GM18499 (cell line): ENCODE data around the gene ST7L.

Source experiments
- ATAC-seq: cut with Tn5 transposase; IDR thresholded peaks from one replicate; pipeline ENCODE4 v1.9.1; 2021; ENCODE audit warnings: moderate number of reproducible peaks; ENCODE audit not compliant: insufficient read depth, unreplicated experiment

ST7L gene

DNA sequence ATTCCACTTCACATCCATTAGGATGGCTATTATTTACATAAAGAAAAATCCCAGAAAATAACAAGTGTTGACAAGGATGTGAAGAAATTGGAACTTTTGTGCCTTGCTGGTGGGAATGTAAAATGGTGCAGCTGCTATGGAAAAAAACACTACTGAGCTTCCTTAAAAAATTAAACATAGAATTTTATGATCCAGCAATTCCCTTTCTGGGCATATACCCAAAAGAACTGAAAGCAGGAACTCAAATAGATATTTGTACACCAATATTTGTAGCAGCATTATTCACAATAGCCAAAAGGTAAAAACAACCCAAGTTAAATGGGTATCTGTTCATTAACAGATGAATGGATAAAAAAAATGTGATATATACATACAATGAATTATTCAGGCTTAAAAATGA, 64.5 kb downstream of the ST7L start:
- no peak for ATAC-seq

DNA sequence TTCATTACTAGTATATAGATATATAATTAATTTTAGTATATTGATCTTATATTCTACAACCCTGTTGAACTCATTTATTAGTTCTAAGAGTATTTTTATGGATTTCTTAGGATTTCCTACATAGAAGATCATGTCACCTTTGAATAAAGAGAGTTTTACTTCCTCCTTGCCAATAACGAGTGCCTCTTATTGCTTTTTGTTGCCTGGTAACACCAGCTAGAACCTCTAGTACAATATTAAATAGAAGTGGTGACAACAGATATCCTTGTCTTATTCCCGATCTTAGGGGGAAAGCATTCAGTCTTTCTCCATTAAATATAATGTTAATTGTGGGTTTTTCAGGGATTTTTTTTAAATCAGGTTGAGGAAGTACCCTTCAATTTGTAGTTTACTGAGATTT, 69.4 kb downstream of the ST7L start:
- ATAC-seq = no peak

DNA sequence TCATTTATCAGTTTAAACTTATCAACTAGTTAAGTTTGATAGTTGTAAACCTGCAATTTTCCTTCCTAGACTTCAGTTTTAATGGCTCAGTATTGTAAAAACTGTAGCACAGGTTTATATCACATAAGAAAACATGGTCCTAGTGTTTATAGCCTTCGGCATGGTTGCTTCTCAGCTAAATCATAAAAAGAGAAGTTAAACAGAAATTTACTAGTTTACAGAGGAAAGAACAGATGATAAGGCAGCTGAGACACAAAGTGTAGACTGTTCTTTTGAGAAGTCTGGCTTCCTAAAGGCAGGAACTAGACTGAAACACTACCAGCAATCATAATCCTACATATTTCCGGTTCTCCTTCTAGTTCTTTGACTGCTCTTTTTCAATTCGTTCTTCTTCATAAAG, 70.4 kb downstream of the ST7L start:
- ATAC-seq = no peak

DNA sequence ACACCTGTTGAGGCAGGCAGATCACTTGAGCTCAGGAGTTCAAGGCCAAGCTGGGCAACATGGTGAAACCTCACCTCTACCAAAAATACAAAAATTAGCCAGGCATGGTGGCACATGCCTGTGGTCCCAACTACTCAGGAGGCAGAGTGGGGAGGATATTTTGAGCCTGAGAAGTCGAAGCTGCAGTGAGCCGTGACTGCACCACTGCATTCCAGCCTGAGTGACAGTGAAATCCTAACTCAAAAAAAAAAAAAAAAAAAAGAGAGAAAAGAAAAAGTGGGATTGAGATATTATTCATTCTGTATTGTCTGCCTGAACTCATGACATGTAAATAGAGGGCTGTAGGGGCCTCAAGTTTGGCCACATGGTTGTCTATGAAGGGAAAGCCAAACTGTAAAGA, 72.9 kb downstream of the ST7L start:
- no peak for ATAC-seq

DNA sequence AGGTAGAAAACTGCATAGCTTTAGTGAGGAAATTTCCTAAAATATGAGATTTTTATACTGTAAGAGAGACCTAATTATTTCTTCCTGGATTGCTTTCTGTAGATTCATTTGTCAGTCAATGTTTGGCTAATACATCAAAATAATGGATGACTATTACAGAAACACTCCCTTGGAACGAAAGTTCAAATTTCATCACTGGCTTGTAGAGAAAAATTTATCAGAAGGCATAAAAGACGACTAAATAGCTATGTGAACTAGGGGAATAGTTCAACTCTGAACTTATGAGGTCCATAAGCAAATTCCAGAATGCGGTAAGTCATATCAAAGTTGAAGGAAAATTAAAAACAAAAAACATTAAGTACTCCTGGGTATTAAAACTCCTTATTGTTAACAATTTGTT, 74.2 kb downstream of the ST7L start:
- ATAC-seq = no peak

DNA sequence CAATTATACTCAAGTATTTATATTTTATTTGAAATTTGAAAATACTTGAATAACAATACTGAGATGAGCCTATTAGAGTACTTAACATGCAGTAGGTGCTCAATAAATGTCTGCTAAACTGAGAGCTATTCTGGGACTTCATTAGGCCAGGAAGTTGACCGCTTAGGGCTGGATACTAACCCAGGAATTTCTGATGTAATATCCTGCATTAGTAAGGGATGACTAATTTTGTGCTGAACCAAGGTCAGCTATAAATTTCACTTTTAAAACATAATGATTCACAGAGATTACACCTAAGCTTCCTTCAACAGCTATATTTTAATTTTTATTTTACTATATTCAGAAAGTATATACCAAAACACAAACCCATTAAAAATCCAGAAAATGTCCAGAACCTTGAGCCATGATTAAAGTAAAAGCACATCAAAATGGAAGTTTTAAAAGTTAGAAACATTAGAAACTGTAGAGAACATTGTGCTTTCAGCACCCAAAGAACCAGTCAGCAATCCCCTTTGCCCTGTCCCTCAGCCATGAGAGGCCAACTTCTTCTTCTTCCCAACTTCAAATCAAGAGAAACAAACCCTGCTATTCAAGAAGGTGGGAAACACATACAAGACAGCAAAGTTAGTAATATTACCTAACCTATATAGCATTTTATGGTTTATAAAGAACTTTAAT, 74.8 kb downstream of the ST7L start:
- no peak for ATAC-seq

DNA sequence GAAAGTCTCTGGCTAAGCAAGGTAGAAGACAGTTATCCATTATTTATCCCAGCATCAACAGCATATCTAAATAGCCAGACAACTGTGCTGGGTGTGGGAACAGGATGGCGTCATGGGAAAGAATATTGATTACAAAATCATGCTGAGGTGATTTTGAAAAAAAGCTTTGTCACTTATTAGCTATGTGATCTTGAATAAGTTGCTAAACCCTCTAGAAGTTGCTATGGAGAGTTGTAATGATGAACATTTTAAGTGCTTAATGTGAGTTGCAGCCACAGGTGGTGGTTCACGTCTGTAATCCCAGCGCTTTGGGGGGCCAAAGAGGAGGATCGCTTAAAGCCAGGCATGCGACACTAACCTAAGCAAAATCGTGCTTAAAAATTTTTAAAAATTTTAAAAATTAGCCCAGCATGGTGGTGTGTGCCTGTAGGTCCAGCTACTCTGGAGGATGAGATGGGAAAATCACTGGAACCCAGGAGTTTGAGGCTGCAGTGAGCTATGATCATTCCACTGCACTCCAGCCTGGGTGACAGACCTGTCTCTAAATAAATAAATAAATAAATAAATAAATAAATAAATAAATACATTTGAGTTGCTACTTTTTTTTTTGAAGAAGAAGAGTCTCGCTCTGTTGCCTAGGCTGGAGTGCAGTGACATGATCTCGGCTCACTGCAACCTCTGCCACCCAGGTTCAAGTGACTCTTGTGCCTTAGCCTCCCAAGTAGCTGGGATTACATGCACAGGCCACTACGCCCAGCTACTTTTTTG, 76.6 kb downstream of the ST7L start:
- no peak for ATAC-seq

DNA sequence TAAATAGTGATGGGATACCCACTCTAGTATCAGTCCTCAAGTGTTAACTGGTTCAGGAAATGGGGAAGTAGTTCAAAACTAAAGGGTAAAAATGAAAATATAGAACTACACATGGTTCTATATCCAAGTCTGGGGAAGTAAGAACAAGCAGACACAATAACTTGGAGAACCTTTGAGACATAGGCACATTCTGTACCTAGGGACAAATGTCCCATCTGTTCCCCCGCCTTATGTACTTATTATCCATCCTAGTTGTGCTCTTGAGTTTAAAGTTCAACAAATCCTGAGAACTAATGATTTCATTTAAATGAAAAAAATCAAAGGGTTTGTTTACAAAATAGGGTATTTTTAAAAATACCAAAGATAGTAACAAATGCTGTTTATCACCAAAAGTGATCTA, 77.6 kb downstream of the ST7L start:
- ATAC-seq = no peak

DNA sequence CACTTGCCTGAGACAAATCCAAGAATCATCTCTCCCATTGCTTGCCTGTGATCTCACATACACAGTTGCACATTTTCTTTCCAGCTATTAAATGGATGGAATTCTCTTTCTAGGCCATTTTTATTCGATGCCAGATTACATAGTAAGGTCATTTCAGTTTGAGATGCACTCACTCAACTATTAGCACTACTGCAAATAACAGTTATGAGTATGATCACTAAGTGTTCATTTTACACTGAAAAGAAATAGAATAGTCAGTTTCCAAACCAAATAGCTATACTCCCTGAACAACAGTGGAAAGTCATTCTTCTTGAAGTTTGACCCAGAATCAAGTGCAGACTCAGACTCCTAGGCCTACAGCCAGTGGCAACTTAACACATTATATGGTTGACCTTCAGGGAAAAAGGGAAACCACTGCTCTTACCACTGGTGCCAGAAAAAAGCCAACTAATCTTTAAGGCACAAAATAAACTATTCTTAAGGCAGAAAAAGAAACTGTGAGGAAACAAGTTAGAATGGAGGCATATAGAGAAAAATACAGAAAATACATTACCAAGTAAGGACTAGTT, 78.6 kb downstream of the ST7L start:
- no peak for ATAC-seq

DNA sequence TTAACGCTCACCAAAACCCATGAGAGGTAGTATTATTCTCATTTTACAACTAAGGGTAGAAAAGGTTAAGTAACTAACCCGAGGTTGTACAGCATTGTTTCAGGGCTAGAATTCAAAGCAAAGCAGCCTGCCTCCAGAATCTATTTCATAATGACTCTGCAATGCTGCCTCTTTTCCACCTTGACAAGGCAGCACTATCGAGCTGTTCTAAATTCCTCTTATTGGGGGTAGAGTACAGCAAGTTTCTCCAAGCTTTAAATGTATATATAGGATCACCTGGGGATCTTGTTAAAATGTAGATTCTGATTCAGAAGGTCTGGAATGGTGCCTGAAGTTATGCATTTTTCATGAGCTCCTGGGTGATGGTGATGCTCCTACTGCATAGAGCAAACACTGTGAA, 80.1 kb downstream of the ST7L start:
- ATAC-seq = no peak

DNA sequence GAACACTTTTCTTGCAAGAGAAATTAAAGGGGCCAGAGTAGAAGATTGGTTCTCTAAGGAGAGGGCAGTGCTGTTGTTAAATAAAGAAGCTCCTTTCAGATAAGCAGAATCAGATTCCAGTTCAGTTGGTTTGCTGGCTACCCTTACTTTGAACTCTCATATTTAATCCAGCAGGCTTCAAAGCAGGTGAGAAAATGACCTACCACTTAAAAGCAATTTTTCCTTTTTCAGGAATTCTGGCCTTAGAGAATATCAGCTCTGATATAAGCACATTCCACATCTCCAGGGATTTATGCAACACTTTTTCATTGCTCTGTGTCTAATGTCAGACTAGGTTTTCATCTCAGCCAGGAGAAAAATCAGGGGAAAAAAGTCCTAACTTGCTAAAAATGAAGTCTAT, 81.5 kb downstream of the ST7L start:
- no peak for ATAC-seq

DNA sequence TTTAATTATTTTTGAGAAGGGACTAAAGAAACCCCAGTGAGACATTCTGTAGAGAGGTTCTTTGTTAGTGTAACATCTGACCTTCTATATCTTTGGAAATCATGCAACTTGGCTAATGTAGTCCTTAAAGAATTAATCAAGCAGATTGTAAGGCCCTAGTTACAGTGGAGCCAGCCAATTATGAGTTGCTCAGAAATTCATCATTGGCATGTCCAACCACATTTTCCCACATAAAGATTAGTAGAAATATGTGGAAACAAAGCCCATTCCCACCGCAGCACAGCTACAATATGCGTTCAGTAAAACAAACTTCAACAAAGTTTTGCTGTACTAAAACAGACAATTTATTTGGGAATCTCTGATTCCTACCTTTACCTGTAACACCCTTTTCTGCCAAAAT, 82.4 kb downstream of the ST7L start:
- ATAC-seq = no peak

DNA sequence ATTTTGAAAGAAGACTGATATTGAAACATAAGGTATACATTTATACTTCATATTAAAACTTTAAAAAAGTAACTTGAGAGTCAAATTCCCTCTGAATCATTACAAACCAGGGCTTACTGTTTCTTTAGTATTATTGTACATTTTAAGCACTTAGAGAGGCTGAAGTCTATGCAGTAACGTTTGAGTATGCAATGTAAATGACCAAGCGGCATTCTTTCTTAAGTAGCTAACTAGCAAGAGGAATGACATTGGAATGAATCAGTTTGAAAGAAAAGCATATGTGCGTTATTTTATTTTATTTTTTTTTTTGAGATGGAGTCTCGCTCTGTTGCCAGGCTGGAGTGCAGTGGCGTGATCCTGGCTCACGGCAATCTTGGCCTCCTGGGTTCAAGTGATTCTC, 85.9 kb downstream of the ST7L start:
- no peak for ATAC-seq

DNA sequence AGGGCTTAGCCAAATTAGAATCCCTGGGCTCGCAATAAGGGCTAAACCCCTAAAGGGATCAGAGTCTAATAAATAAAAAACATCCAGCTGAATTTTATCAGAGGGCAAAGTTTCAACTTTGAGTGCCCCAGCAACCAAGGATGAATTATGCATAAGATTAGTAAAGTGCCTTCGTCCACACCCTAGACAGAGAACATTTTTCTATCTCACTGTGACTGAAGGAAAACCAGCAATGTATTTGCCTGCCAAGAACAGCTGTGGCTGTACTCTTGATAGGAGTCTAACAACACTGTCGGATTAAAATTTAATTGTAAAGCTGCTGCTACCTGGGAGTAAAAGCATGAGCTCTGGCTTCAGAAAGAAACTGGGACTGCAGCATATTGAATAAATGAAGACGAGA, 86.9 kb downstream of the ST7L start:
- ATAC-seq = no peak

DNA sequence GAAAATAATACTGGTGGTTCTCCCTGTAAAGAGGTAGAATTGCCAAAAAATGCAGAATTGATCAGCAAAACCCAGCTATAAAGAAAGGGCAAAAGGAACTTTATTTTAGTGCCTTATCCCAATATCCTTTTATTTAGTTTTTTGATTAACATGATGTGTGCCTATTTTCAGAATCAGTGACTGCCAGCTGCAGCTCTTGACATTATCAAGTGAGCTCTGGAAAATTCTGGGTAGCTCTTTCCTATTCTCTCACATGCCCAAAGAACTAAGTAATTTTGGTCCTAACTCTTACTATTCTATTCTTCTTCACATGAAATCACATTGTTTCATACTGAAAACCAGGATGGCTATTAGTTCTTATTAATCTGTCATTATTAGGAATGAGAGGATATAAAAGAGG, 88.1 kb downstream of the ST7L start:
- ATAC-seq = no peak

DNA sequence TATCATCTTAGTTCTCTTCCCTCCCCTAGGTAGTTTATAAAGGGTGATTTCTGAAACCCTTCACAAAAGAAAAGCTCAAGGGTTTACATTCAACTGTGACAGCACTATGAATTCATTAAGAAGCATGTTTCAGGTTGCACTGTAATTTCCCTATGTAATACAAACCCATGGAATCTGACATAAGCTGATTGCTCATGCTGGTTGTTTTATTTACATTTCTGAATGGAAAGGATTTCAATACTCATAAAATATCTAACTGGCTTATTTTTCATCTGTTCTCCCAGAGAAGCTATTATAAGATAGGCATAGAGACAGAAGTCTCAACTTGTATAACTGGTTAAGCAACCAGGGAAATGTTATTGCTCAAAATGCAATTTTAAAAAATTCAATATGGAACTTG, 89.6 kb downstream of the ST7L start:
- no peak for ATAC-seq

DNA sequence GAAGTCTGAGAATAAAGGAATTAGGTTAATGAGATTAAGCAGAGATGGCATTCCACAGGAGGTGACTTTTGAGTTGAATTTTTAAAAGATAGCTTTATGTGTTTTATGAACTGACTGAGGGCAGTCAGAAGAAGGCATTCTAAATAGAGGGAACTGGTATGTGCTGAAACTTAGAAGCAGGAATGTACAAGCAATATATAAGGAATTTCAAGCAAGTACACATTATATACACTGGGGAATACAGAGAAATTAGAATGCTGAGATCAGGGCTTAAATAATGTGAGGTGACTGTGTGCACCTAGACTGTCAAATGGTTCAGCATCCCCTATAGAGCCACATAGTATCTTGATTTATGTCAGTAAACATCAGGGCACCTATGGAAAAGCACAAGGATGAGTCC, 90.9 kb downstream of the ST7L start:
- ATAC-seq = no peak

DNA sequence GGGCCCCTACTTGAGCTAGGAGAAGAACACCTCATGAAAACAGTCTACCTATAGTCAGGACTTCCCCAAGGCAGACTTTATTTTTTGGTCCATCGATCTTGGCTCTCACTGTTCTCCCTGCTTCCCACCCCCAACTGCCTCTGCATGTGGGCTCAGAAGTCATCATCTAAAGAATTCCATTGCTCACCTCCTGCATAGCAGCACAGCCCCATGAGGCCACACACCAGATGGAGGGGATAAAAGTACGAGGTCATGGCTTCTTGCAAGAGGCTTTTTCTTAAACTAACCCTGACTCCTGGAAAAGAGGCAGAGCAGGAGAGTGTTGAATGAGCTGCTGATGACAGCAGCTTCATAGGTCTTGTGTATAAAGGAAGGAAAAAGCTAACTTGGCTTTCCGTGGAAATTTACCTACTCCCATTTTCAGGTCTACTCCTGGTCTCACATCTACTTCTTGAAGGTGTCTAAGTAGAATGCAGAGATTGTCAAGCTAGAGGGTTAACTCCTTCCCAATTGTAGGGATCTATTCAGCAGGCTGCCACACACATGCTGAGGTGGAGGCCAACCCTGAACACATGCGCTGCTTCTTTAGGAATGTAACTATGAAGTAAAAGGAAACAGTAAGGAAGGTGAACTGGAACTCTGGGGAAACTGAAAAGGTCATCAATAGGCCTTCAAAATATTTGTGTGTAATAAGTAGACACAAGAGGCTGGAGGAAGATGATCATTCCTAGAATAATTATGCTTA, 91.5 kb downstream of the ST7L start:
- ATAC-seq = no peak

DNA sequence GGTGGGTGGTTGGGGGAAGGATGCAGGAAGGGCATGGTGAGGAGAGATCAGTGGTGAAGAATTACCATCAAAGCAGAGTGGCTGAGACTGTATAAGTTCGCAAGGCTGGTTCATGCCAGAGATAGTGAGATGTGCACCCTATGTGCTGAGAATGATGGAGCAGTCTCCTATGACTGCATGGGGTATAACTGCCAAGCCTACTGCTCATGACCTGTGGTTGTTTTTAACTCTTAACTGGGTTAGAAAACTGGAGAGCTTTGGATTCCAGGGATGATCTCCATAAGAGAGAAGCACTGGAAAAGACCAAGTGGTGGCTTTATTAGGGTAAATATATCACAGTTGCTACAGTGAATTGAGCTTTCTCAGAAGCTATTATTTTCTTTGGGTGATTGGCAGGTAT, 94.0 kb downstream of the ST7L start:
- ATAC-seq = no peak

DNA sequence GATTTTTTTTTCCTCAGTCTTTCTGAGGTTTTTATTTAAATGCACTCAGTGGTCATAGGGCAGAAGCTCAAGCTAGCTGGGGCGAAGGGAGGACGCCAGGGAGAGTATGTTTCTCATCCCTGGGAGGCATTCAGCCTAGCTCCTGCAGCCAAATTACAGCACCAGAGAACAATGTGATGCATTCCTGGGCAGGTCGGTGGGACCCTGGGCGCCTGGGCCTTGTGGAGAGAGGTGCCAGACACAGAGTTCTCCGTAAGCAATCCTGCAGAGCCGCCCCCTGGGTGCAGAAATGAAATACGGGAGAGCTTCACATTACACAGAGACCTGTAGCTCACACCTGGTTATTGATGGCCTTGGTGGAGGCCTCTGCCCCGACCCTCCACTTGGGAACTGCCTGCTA, 94.7 kb downstream of the ST7L start:
- no peak for ATAC-seq

DNA sequence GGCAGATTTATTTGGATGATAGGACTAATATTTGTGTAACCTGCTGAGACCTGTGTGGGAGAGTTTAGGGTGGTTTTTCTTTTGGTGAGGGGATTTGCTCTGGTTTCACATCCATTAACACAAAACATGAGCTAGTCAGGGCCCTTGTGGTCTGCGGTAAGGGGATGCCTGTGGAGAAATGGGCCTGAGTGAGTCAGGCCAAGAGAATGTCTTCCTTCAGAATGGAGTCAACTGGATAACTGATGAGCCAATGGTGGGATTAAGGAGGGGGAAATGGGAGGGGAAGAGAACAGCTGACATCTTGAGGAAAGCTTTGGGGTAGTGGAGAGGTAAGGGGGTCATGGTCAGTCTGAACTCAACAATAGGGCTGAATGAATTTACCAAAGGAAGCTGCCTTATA, 96.3 kb downstream of the ST7L start:
- no peak for ATAC-seq
